GM18907 (cell line): ENCODE results near the gene TRMT112.
A peak's percentile ranks its signal among the peaks of the same experiment; 100 is the strongest.

ENCODE experiments used
- ATAC-seq: cut with Tn5 transposase; IDR thresholded peaks from one replicate; pipeline ENCODE4 v1.9.1; 2021; ENCODE audit warnings: mild to moderate bottlenecking, moderate library complexity; ENCODE audit not compliant: unreplicated experiment

The TRMT112 gene

GRCh38 chr11:64296830-64297698, 20.3 kb downstream of the TRMT112 start:
- no peak for ATAC-seq

GRCh38 chr11:64296236-64296635, 21.1 kb downstream of the TRMT112 start:
- no peak for ATAC-seq

- no peak for ATAC-seq
Observed at GRCh38 chr11:64295760-64296159, 21.6 kb downstream of the TRMT112 start.

- no peak for ATAC-seq
Observed at GRCh38 chr11:64294774-64295173, 22.6 kb downstream of the TRMT112 start.

GRCh38 chr11:64292460-64293254, 24.7 kb downstream of the TRMT112 start:
- ATAC-seq, result no peak

GRCh38 chr11:64291752-64292459, 25.5 kb downstream of the TRMT112 start:
- ATAC-seq, result no peak

- ATAC-seq, result no peak
Observed at GRCh38 chr11:64291262-64291751, 26.1 kb downstream of the TRMT112 start, which contains the start of gene KCNK4. KCNK4 (plus strand) TSS chr11:64291302; CDS start chr11:64293019, 1,717 bp downstream.

- no peak for ATAC-seq
Observed at GRCh38 chr11:64290352-64291261, 26.8 kb downstream of the TRMT112 start.

GRCh38 chr11:64289002-64289564, 28.3 kb downstream of the TRMT112 start:
- no peak for ATAC-seq

GRCh38 chr11:64288353-64288750, 29.0 kb downstream of the TRMT112 start:
- ATAC-seq, result no peak

GRCh38 chr11:64287676-64288352, 29.5 kb downstream of the TRMT112 start:
- ATAC-seq, result no peak

GRCh38 chr11:64286801-64287159, 30.6 kb downstream of the TRMT112 start:
- no peak for ATAC-seq

- peak; percentile 8 for ATAC-seq
Observed at GRCh38 chr11:64285885-64286800, 31.2 kb downstream of the TRMT112 start.

GRCh38 chr11:64284962-64285884, 32.1 kb downstream of the TRMT112 start, which contains the start of gene GPR137:
GPR137 (plus strand) TSS chr11:64285848; CDS start chr11:64286525, 677 bp downstream.
- ATAC-seq, result peak; percentile 60

- ATAC-seq, result peak; percentile 77
Observed at GRCh38 chr11:64284048-64284961, 33.1 kb downstream of the TRMT112 start, which contains the start of gene BAD. BAD (minus strand) TSS chr11:64284665; CDS start chr11:64284368, 297 bp downstream.

GRCh38 chr11:64283092-64283491, 34.3 kb downstream of the TRMT112 start:
- ATAC-seq, result no peak
